Left lung (tissue), 10 donors: Measurements from ENCODE around the gene MAPK8IP3. TPM values are rescaled to one million over a fixed set of nuclear protein-coding genes. Genes with fewer than 3 reads are reported as not detected.

Experiments
- ATAC-seq: fragments of 200-7000 bp; cut with Tn5 transposase; one replicate; pipeline ENCODE4 v1.9.1; 2020; ENCODE audit warnings: moderate library complexity
- DNase-seq, 4 donors: peaks; one replicate each; pipeline ENCODE4 v3.0.0-alpha.2; 2013 to 2020
- H3K27ac ChIP-seq, 2 donors: fragments of 200-600 bp; sonication (generic) in 1 of 2; one replicate each; pipeline versions ENCODE4 v1.5.0 to v1.8.0; 2020 to 2021
- H3K27me3 ChIP-seq, 2 donors: fragments of 200-600 bp; sonication (generic) in 1 of 2; one replicate each; pipeline versions ENCODE4 v1.5.0 to v1.8.0; 2020 to 2021
- H3K36me3 ChIP-seq, 2 donors: fragments of 200-600 bp; sonication (generic) in 1 of 2; one replicate each; pipeline versions ENCODE4 v1.5.0 to v1.8.0; 2020 to 2021
- H3K4me1 ChIP-seq, 2 donors: fragments of 200-600 bp; one replicate each; pipeline ENCODE4 v1.8.0; 2021
- H3K4me3 ChIP-seq, 2 donors: fragments of 200-600 bp; sonication (generic) in 1 of 2; one replicate each; pipeline versions ENCODE4 v1.5.0 to v1.8.0; 2020 to 2021; ENCODE audit warnings: mild to moderate bottlenecking in 1 of 2
- H3K9me3 ChIP-seq, 2 donors: fragments of 200-600 bp; sonication (generic) in 1 of 2; one replicate each; pipeline versions ENCODE4 v1.5.0 to v1.8.0; 2020 to 2021
- intact Hi-C, 2 donors: fragments of 100-400 bp; cut with DNase I; formaldehyde crosslinking; loops; one replicate each; pipeline versions ENCODE4 v1.11.2 to v1.14.2; 2022
- polyA plus RNA-seq, 6 donors: library from polyadenylated mRNA; unstranded; fragments of 120-200 nt; gene quantifications; one replicate each; pipeline ENCODE4 v1.2.1, GENCODE V29; 2013; ENCODE audit not compliant: insufficient read length in 6 of 6
- total RNA-seq, 2 donors: library from RNA; stranded (reverse); fragmentation: NEBNext Ultra II Directional; extraction: Animal tissue kit (Norgen Biotek cat#: 25700); gene quantifications; one replicate each; pipeline ENCODE4 v1.2.1, GENCODE V29; 2021
- TF ChIP-seq, protein P1 (sequence below), 2 donors: fragments of 200-600 bp; sonication (generic) in 1 of 2; IDR thresholded peaks; one replicate each; pipeline versions ENCODE4 v1.5.0 to v1.8.0; 2021; ENCODE audit warnings: antibody characterized with exemption in 2 of 2
- donor health status: DM: no; HTN: yes; CAD: no.
- donor health status: DM: no; HTN: no; CAD: no.

The MAPK8IP3 gene
- total and polyA plus RNA-seq, 8 donors: 48.1 to 85.9 (median 64.0) TPM

DNA sequence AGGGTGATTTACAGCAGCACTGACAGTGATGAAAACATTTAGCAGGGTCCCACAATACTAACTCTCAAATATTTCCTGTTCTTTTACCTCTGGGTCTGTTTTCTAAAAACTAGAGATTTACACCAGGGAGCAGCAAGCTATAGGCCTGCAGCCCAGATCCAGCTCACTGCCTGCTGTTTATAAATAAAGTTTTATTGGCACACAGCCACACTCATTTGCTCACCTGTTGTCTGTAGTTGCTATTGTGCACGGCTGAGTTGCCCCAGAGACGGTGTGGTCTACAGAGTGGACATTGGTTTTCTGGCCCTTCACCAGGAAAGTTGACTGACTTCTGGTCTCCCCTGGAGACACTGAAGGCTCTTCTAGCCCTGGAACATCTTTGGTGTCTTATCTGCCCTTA, 44.2 kb upstream of the MAPK8IP3 start:
- Histone ChIP-seq H3K27ac (no peak overlapping the region), H3K4me1 (no peaks in the 10 kb centered on the region), H3K27me3 (no peaks in the 10 kb centered on the region), H3K4me3 (no peak overlapping the region), H3K9me3 (no peaks in the 10 kb centered on the region), H3K36me3 (peaks cover 0 to 97% of the 10 kb centered on the region in 2 donors)
- DNase-seq (no peak), ATAC-seq (no peak)
- intact Hi-C loops: no loop called here
- TF ChIP-seq, protein P1, sequence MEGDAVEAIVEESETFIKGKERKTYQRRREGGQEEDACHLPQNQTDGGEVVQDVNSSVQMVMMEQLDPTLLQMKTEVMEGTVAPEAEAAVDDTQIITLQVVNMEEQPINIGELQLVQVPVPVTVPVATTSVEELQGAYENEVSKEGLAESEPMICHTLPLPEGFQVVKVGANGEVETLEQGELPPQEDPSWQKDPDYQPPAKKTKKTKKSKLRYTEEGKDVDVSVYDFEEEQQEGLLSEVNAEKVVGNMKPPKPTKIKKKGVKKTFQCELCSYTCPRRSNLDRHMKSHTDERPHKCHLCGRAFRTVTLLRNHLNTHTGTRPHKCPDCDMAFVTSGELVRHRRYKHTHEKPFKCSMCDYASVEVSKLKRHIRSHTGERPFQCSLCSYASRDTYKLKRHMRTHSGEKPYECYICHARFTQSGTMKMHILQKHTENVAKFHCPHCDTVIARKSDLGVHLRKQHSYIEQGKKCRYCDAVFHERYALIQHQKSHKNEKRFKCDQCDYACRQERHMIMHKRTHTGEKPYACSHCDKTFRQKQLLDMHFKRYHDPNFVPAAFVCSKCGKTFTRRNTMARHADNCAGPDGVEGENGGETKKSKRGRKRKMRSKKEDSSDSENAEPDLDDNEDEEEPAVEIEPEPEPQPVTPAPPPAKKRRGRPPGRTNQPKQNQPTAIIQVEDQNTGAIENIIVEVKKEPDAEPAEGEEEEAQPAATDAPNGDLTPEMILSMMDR (IDR thresholded peaks at IDR 0.05): no peak

DNA sequence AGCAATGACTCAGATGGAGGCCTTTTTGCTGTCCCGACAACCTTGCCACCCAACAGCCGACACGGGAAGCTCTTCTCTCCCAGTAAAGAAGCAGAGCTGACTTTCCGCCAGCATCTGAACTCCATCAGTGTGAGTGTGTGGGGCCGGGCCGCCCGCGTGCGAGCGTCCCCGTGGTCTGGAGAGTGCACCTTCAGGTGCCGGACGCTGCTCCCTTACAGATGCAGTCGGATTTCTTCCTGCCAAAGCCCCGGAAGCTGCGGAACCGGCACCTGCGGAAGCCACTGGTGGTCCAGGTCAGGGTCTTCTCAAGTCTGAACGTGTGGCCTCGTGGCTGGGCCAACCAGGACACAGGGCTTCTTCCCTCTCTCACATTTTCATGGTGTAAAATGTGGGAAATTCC, 43.5 kb upstream of the MAPK8IP3 start:
- H3K27ac ChIP-seq: no peak overlapping the region
- H3K4me3 ChIP-seq: no peak overlapping the region
- intact Hi-C loops: no loop called here
- DNase-seq (no peak), ATAC-seq (no peak)
- TF ChIP-seq, protein P1 (IDR thresholded peaks at IDR 0.05): no peak
- H3K27me3 ChIP-seq: no peaks in the 10 kb centered on the region
- no peaks in the 10 kb centered on the region for H3K4me1 ChIP-seq
- H3K9me3 ChIP-seq: no peaks in the 10 kb centered on the region
- H3K36me3 ChIP-seq: peaks cover 0 to 97% of the 10 kb centered on the region in 2 donors

- peaks cover 0 to 97% of the 10 kb centered on the region in 2 donors for H3K36me3 ChIP-seq
- intact Hi-C loops: no loop called here
- H3K27ac ChIP-seq: no peak overlapping the region
- DNase-seq (peak in 1 of 4 donors; percentile 59), ATAC-seq (no peak)
- no peaks in the 10 kb centered on the region for H3K4me1 ChIP-seq
- TF ChIP-seq, protein P1 (IDR thresholded peaks at IDR 0.05): no peak
- H3K9me3 ChIP-seq: no peaks in the 10 kb centered on the region
- no peak overlapping the region for H3K4me3 ChIP-seq
- H3K27me3 ChIP-seq: no peaks in the 10 kb centered on the region
Measured at GRCh38 chr16:1665829-1666228, 40.2 kb upstream of the MAPK8IP3 start.

DNA sequence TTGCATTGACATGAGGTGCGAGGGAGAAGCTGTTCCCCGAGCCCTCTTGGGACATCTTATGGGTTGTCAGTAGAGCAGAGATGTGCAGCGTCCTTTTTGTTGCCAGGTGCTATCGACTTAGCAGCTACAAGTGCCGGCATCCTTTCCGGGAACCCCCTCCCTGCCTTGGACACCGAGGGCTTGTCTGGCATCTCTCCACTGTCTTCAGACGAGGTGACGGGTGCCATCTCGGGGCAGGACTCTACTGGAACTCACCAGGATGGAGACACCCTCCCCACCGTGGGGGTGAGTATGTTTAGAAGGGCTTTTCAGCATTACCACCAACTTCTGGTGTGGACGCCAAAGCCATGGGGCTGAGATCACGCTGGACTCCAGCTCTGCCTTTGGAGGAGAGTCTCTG, 39.7 kb upstream of the MAPK8IP3 start:
- no peak for ATAC-seq

DNA sequence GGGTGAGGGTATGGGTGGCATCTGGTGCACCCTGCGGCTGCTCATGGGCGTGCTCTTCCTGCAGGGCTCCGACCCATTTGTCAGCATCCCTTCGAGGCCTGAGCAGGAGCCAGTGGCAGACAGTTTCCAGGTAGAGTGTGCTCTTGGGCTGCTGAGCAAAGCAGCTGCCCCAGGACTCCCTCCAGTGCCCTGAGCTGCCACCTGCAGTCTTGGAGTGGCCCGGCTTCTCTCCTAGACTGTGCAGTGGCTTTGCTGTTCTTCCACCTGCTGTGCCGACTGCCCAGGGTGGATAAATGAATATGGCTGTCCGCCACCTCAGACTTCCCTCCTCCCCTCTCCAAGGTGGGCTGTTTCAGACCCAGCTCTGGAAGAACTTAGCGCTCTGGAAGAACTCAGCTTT, 38.7 kb upstream of the MAPK8IP3 start:
- H3K27ac ChIP-seq: no peak overlapping the region
- peaks cover 0 to 100% of the 10 kb centered on the region in 2 donors for H3K36me3 ChIP-seq

More for the DNA sequence above, 39.7 kb upstream of the MAPK8IP3 start:
- Histone ChIP-seq H3K9me3 (no peaks in the 10 kb centered on the region), H3K4me1 (no peaks in the 10 kb centered on the region), H3K27ac (no peak overlapping the region), H3K4me3 (no peak overlapping the region), H3K27me3 (no peaks in the 10 kb centered on the region), H3K36me3 (peaks cover 0 to 99% of the 10 kb centered on the region in 2 donors)
- TF ChIP-seq, protein P1 (IDR thresholded peaks at IDR 0.05): no peak
- intact Hi-C loops: no loop called here
- peak in 1 of 4 donors; percentile 40 for DNase-seq

More for the DNA sequence above, 38.7 kb upstream of the MAPK8IP3 start:
- DNase-seq (peak in 1 of 4 donors; percentile 10), ATAC-seq (no peak)
- H3K4me3 ChIP-seq: no peak overlapping the region
- H3K27me3 ChIP-seq: no peaks in the 10 kb centered on the region
- no peaks in the 10 kb centered on the region for H3K4me1 ChIP-seq
- TF ChIP-seq, protein P1 (IDR thresholded peaks at IDR 0.05): no peak
- intact Hi-C loops: no loop called here
- no peaks in the 10 kb centered on the region for H3K9me3 ChIP-seq
